Measurements from ENCODE around the gene GALNT6.

The GALNT6 gene

GRCh38 chr12:51311389-51311788 lies 79.8 kb downstream of the GALNT6 start:
- Histone ChIP-seq H3K9me3 (ENCODE audit: insufficient read depth, low read length) (no peaks in the 10 kb centered on the region), H3K4me3 (ENCODE audit: low read length) (no peak overlapping the region), H3K9ac (ENCODE audit: low read length) (no peak overlapping the region), H3K4me1 (ENCODE audit: low read length) (peaks cover 7% of the 10 kb centered on the region), H3K4me2 (ENCODE audit: low read length) (no peak overlapping the region), H3K79me2 (ENCODE audit: low read length) (no peaks in the 10 kb centered on the region), H3K27ac (ENCODE audit: low read length) (no peak overlapping the region), H2AFZ (ENCODE audit: low read depth, low read length) (no peak overlapping the region), H3K27me3 (ENCODE audit: low read depth, low read length) (no peaks in the 10 kb centered on the region), H4K20me1 (ENCODE audit: insufficient read depth, low read length) (no peaks in the 10 kb centered on the region), H3K36me3 (replicated peaks; ENCODE audit: low read depth, low read length) (peaks cover 9% of the 10 kb centered on the region)
- no peak for TF ChIP-seq EZH2phosphoT487 (IDR thresholded peaks at IDR 0.05; ENCODE audit: low read depth)

GRCh38 chr12:51307655-51308593 lies 83.3 kb downstream of the GALNT6 start:
- TF ChIP-seq EZH2phosphoT487 (IDR thresholded peaks at IDR 0.05; ENCODE audit: low read depth) (no peak), CTCF (IDR thresholded peaks at IDR 0.05; ENCODE audit: low read depth, low read length) (no peak)
- Histone ChIP-seq H3K4me2 (ENCODE audit: low read length) (no peak overlapping the region), H3K9me3 (ENCODE audit: insufficient read depth, low read length) (no peaks in the 10 kb centered on the region), H3K9ac (ENCODE audit: low read length) (no peak overlapping the region), H3K36me3 (replicated peaks; ENCODE audit: low read depth, low read length) (peaks cover 14% of the 10 kb centered on the region), H3K27me3 (ENCODE audit: low read depth, low read length) (no peaks in the 10 kb centered on the region), H3K4me3 (ENCODE audit: low read length) (no peak overlapping the region), H3K79me2 (ENCODE audit: low read length) (no peaks in the 10 kb centered on the region), H3K27ac (ENCODE audit: low read length) (no peak overlapping the region), H2AFZ (ENCODE audit: low read depth, low read length) (no peak overlapping the region), H3K4me1 (ENCODE audit: low read length) (peaks cover 11% of the 10 kb centered on the region), H4K20me1 (ENCODE audit: insufficient read depth, low read length) (no peaks in the 10 kb centered on the region)

GRCh38 chr12:51306507-51306906 lies 84.7 kb downstream of the GALNT6 start:
- TF ChIP-seq CTCF (IDR thresholded peaks at IDR 0.05; ENCODE audit: low read depth, low read length) (no peak), EZH2phosphoT487 (IDR thresholded peaks at IDR 0.05; ENCODE audit: low read depth) (no peak)

More at GRCh38 chr12:51306507-51306906, 84.7 kb downstream of the GALNT6 start:
- H3K36me3 ChIP-seq (replicated peaks; ENCODE audit: low read depth, low read length) = peaks cover 12% of the 10 kb centered on the region
- no peak overlapping the region for H3K27ac ChIP-seq (ENCODE audit: low read length)
- no peak overlapping the region for H2AFZ ChIP-seq (ENCODE audit: low read depth, low read length)
- peak overlapping the region; percentile 47 for H3K4me2 ChIP-seq (ENCODE audit: low read length)
- no peak overlapping the region for H3K9ac ChIP-seq (ENCODE audit: low read length)
- no peak overlapping the region for H3K4me3 ChIP-seq (ENCODE audit: low read length)
- no peaks in the 10 kb centered on the region for H3K79me2 ChIP-seq (ENCODE audit: low read length)
- H3K4me1 ChIP-seq (ENCODE audit: low read length) = peaks cover 11% of the 10 kb centered on the region
- no peaks in the 10 kb centered on the region for H3K9me3 ChIP-seq (ENCODE audit: insufficient read depth, low read length)
- H3K27me3 ChIP-seq (ENCODE audit: low read depth, low read length) = no peaks in the 10 kb centered on the region
- no peaks in the 10 kb centered on the region for H4K20me1 ChIP-seq (ENCODE audit: insufficient read depth, low read length)

Data from OCI-LY3 (cell line).